MM.1S (cell line): ENCODE data around the gene PPP4R3A.
"Not testable (repeated sequence)": the region's sequence is repeated elsewhere in the genome, so short reads cannot be mapped to it uniquely, and the experiment has no call there.

Experiments
- DNase-seq: peaks from one replicate; pipeline ENCODE4 v3.0.0-alpha.2; 2015
- H2AFZ ChIP-seq: fragments of 300-600 bp; sonication (generic); 2 replicates; pipeline ENCODE4 v1.6.0; 2016; ENCODE audit warnings: antibody characterized with exemption, low read length
- H3F3A ChIP-seq: fragments of 300-600 bp; sonication (generic); 2 replicates; pipeline ENCODE4 v1.6.1; 2016; ENCODE audit warnings: mild to moderate bottlenecking, antibody characterized with exemption, low read length, moderate library complexity, mixed read lengths; ENCODE audit not compliant: insufficient read depth
- H3K27ac ChIP-seq: fragments of 300-600 bp; sonication (generic); 2 replicates; pipeline ENCODE4 v1.5.1; 2016; ENCODE audit warnings: mild to moderate bottlenecking, low read length
- H3K27me3 ChIP-seq: fragments of 300-600 bp; sonication (generic); replicated peaks from 2 replicates; pipeline ENCODE4 v1.6.0; 2016; ENCODE audit warnings: low read length; ENCODE audit not compliant: insufficient read depth
- H3K36me3 ChIP-seq: fragments of 300-600 bp; sonication (generic); replicated peaks from 2 replicates; pipeline ENCODE4 v1.6.1; 2016; ENCODE audit warnings: mild to moderate bottlenecking, low read length, mixed read lengths; ENCODE audit not compliant: insufficient read depth
- H3K4me1 ChIP-seq: fragments of 300-600 bp; sonication (generic); 2 replicates; pipeline ENCODE4 v1.6.1; 2016; ENCODE audit warnings: low read length, mixed read lengths
- H3K4me2 ChIP-seq: fragments of 300-600 bp; sonication (generic); 2 replicates; pipeline ENCODE4 v1.6.0; 2016; ENCODE audit warnings: low read depth, low read length
- H3K4me3 ChIP-seq: fragments of 300-600 bp; sonication (generic); 2 replicates; pipeline ENCODE4 v1.5.1; 2016; ENCODE audit warnings: low read length, mixed read lengths
- H3K79me2 ChIP-seq: fragments of 300-600 bp; sonication (generic); 2 replicates; pipeline ENCODE4 v1.6.1; 2016; ENCODE audit warnings: mixed run types, low read length, mixed read lengths
- H3K9ac ChIP-seq: fragments of 300-600 bp; sonication (generic); 2 replicates; pipeline ENCODE4 v1.6.1; 2016; ENCODE audit warnings: low read length, mixed read lengths
- H3K9me2 ChIP-seq: fragments of 300-600 bp; sonication (generic); replicated peaks from 2 replicates; pipeline ENCODE4 v1.6.1; 2016; ENCODE audit warnings: mild to moderate bottlenecking, low read length, mixed read lengths; ENCODE audit not compliant: insufficient read depth
- H3K9me3 ChIP-seq: fragments of 300-600 bp; sonication (generic); replicated peaks from 2 replicates; pipeline ENCODE4 v1.6.1; 2016; ENCODE audit warnings: mild to moderate bottlenecking, low read length, mixed read lengths; ENCODE audit not compliant: insufficient read depth
- H4K20me1 ChIP-seq: fragments of 300-600 bp; sonication (generic); 2 replicates; pipeline ENCODE4 v1.6.1; 2016; ENCODE audit warnings: mild to moderate bottlenecking, low read length, moderate library complexity, mixed read lengths; ENCODE audit not compliant: insufficient read depth
- EZH2 ChIP-seq: fragments of 300-600 bp; sonication (generic); optimal IDR thresholded peaks from 2 replicates; pipeline ENCODE3; 2017; ENCODE audit warnings: low read depth, mild to moderate bottlenecking, antibody characterized with exemption, low read length, mixed read lengths
- EZH2phosphoT487 ChIP-seq: fragments of 300-600 bp; sonication (generic); IDR thresholded peaks from 2 replicates; pipeline ENCODE4 v1.6.1; 2018; ENCODE audit warnings: antibody characterized with exemption, low read length
- TF ChIP-seq, protein P1 (sequence below): fragments of 300-600 bp; sonication (generic); IDR thresholded peaks from 2 replicates; pipeline ENCODE4 v1.5.1; 2016; ENCODE audit warnings: antibody characterized with exemption, low read length, mixed read lengths

The PPP4R3A gene

DNA sequence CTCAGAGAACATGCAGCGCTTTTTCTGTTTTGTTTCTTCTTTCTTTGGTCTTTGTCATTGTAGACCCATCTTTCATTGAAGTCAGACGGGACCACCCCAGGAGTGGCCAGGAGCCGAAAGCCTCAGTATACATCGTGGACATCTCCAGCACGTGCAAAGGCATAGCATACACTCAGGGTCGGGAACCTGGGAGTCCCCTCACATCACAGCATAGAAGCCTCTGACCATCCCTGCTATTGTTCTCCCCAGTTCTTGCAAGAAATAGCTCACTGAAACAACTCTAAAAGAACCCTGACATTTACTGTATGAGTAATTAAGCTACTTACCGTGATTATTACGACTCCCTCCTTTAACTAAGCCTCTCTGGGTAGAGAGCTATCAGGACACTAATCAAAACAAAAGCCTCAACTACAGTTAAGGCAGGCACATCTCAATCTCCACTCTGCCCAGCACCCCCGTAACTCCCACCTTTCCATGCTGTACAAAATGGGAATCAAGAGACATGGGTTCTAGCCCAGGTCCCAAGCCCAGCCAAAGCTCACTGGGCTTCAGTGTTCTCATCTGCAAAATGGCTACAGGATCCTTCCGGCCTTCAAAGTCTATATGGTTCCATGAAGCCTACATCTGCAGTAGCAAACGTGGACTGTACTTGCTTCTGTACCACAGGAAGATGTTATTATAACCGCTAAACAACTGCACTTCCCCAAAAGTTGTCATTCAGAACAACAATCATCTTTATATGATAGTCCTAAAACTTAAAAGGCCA is 99.2 kb downstream of the PPP4R3A start:
- Histone ChIP-seq H3K79me2 (peaks cover 100% of the 10 kb centered on the region), H3K27me3 (no peaks in the 10 kb centered on the region), H3K4me3 (peak overlapping the region; percentile 39), H3K9me3 (no peaks in the 10 kb centered on the region), H2AFZ (no peak overlapping the region), H4K20me1 (peaks cover 5% of the 10 kb centered on the region), H3K4me2 (peak overlapping the region; percentile 77), H3K4me1 (peaks cover 55% of the 10 kb centered on the region), H3K27ac (peak overlapping the region; percentile 100), H3K9ac (peak overlapping the region; percentile 99), H3F3A (peaks cover 38% of the 10 kb centered on the region), H3K9me2 (no peaks in the 10 kb centered on the region), H3K36me3 (no peaks in the 10 kb centered on the region)
- TF ChIP-seq, protein P1, sequence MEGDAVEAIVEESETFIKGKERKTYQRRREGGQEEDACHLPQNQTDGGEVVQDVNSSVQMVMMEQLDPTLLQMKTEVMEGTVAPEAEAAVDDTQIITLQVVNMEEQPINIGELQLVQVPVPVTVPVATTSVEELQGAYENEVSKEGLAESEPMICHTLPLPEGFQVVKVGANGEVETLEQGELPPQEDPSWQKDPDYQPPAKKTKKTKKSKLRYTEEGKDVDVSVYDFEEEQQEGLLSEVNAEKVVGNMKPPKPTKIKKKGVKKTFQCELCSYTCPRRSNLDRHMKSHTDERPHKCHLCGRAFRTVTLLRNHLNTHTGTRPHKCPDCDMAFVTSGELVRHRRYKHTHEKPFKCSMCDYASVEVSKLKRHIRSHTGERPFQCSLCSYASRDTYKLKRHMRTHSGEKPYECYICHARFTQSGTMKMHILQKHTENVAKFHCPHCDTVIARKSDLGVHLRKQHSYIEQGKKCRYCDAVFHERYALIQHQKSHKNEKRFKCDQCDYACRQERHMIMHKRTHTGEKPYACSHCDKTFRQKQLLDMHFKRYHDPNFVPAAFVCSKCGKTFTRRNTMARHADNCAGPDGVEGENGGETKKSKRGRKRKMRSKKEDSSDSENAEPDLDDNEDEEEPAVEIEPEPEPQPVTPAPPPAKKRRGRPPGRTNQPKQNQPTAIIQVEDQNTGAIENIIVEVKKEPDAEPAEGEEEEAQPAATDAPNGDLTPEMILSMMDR: no peak
- TF ChIP-seq EZH2 (no peak), EZH2phosphoT487 (no peak)
- no peak for DNase-seq

DNA sequence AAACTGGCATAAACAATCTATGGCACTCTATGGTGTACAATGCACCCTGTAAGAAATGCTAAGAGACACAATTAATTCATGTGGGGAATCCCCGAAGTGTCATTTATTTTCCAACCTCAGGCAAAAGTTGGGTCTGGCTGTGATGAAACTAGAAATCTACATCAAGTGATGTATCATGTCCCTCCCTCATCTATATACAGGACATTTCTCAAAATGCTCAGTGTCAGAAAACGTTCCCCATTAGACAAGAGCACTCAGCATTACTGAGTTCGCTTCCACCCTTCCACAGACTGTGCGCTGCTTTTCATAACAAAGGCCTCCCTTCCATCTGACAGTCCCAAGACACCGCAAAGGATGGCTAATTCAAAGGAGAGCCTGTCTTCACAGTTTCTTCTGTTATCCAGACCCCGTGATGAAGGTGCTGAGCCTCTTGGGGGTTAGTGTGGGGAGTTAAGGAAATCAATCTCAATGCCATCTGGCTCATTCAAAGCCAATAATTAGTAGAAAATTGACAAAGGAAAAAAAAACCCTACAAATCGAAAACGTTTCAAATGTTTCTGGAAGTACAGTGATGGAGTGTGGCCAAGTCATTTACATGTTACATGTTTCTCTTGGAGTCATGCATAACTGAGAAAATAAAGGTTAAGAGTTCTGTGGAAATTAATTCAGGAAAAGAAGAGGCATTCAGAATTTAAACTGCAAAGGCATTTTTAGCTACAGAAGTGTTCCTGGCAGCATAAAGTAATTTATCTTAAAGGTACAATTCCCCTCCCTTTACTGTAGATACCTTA is 100.0 kb downstream of the PPP4R3A start:
- no peaks in the 10 kb centered on the region for H3K36me3 ChIP-seq
- H3K4me3 ChIP-seq: peak overlapping the region; percentile 39; the same call in 1 of the 2 replicates
- H3K27me3 ChIP-seq: no peaks in the 10 kb centered on the region
- H3K27ac ChIP-seq: peak overlapping the region; percentile 100
- peaks cover 63% of the 10 kb centered on the region for H3K4me1 ChIP-seq
- no peak for DNase-seq
- peaks cover 33% of the 10 kb centered on the region for H3F3A ChIP-seq
- no peak for TF ChIP-seq EZH2
- TF ChIP-seq EZH2phosphoT487: no peak
- TF ChIP-seq, protein P1: no peak
- H3K9me3 ChIP-seq: no peaks in the 10 kb centered on the region
- no peaks in the 10 kb centered on the region for H3K9me2 ChIP-seq
- H2AFZ ChIP-seq: no peak overlapping the region
- peaks cover 100% of the 10 kb centered on the region for H3K79me2 ChIP-seq
- H3K9ac ChIP-seq: peak overlapping the region; percentile 99
- peaks cover 11% of the 10 kb centered on the region for H4K20me1 ChIP-seq
- H3K4me2 ChIP-seq: peak overlapping the region; percentile 77

- H3K4me2 ChIP-seq, DNase-seq, H3K36me3 ChIP-seq, H3K27me3 ChIP-seq, H3K9ac ChIP-seq, H3K9me3 ChIP-seq, H2AFZ ChIP-seq, H3K4me3 ChIP-seq, H3K9me2 ChIP-seq: not testable (repeated sequence)
- peaks cover 100% of the 10 kb centered on the region for H3K79me2 ChIP-seq
- peaks cover 13% of the 10 kb centered on the region for H4K20me1 ChIP-seq
- peaks cover 62% of the 10 kb centered on the region for H3K4me1 ChIP-seq
- peaks cover 24% of the 10 kb centered on the region for H3F3A ChIP-seq
- peak overlapping the region; percentile 100; the same call in 1 of the 2 replicates for H3K27ac ChIP-seq
These were observed 100.9 kb downstream of the PPP4R3A start for GRCh38 chr14:91409240-91409639.
